PC-3 (cell line): ENCODE measurements around the gene METTL16. TPM values are rescaled to one million over a fixed set of nuclear protein-coding genes. Genes with fewer than 3 reads are reported as not detected.

Experiments used
- ATAC-seq: fragments of 200-7000 bp; cut with Tn5 transposase; 2 replicates; pipeline ENCODE4 v1.9.1; 2020; ENCODE audit warnings: mild to moderate bottlenecking, moderate library complexity
- BruUV-seq: library from RNA; stranded (reverse); fragments of 400-500 nt; replicated peaks from 2 replicates; lab custom pipeline; 2021; lab: Mats Ljungman, UMichigan
- CTCF ChIA-PET: fragments of 300-600 bp; sonication (Branson Sonifier 250); formaldehyde crosslinking; loops from one replicate; lab custom pipeline; 2022; ENCODE audit warnings: antibody characterized with exemption; lab: Charles Lee
- POLR2A ChIA-PET: fragments of 300-600 bp; sonication (Branson Sonifier 250); formaldehyde crosslinking; loops from one replicate; lab custom pipeline; 2022; ENCODE audit warnings: antibody characterized with exemption; ENCODE audit not compliant: unreplicated experiment; lab: Charles Lee
- DNase-seq: peaks from one replicate; pipeline ENCODE4 v3.0.0-alpha.2; 2015
- H2AFZ ChIP-seq: fragments of 300-600 bp; sonication (generic); 2 replicates; pipeline ENCODE4 v1.6.0; 2016; ENCODE audit warnings: antibody characterized with exemption, low read length
- H3F3A ChIP-seq: fragments of 300-600 bp; sonication (generic); one replicate; pipeline ENCODE4 v1.6.0; 2017; ENCODE audit warnings: antibody characterized with exemption, low read length, control low read depth, mild to moderate bottlenecking; ENCODE audit not compliant: unreplicated experiment
- H3K27ac ChIP-seq: fragments of 300-600 bp; sonication (generic); 2 replicates; pipeline ENCODE4 v1.5.1; 2016; ENCODE audit warnings: mild to moderate bottlenecking, low read length
- H3K27me3 ChIP-seq: fragments of 300-600 bp; sonication (generic); 2 replicates; pipeline ENCODE4 v1.6.1; 2016; ENCODE audit warnings: low read length, mixed read lengths
- H3K36me3 ChIP-seq: fragments of 300-600 bp; sonication (generic); 2 replicates; pipeline ENCODE4 v1.6.1; 2016; ENCODE audit warnings: low read depth, mixed run types, low read length, mixed read lengths
- H3K4me1 ChIP-seq: fragments of 300-600 bp; sonication (generic); 2 replicates; pipeline ENCODE4 v1.5.1; 2016; ENCODE audit warnings: low read length; ENCODE audit not compliant: insufficient read depth
- H3K4me2 ChIP-seq: fragments of 300-600 bp; sonication (generic); 2 replicates; pipeline ENCODE4 v1.6.0; 2016; ENCODE audit warnings: low read length
- H3K4me3 ChIP-seq: fragments of 300-600 bp; sonication (generic); 2 replicates; pipeline ENCODE4 v1.5.1; 2016; ENCODE audit warnings: mild to moderate bottlenecking, low read length, mixed read lengths
- H3K79me2 ChIP-seq: fragments of 300-600 bp; sonication (generic); 2 replicates; pipeline ENCODE4 v1.6.1; 2017; ENCODE audit warnings: low read length, mixed read lengths
- H3K9ac ChIP-seq: fragments of 300-600 bp; sonication (generic); 2 replicates; pipeline ENCODE4 v1.6.0; 2016; ENCODE audit warnings: mild to moderate bottlenecking, low read length
- H3K9me2 ChIP-seq: fragments of 300-600 bp; sonication (generic); replicated peaks from 2 replicates; pipeline ENCODE4 v1.6.1; 2016; ENCODE audit warnings: mixed run types, low read length, mixed read lengths
- H3K9me3 ChIP-seq: fragments of 300-600 bp; sonication (generic); 2 replicates; pipeline ENCODE4 v1.6.1; 2016; ENCODE audit warnings: low read length, mixed read lengths
- H4K20me1 ChIP-seq: fragments of 300-600 bp; sonication (generic); 2 replicates; pipeline ENCODE4 v1.6.1; 2016; ENCODE audit warnings: low read length, mixed read lengths
- EZH2 ChIP-seq: fragments of 300-600 bp; sonication (generic); IDR thresholded peaks from one replicate; pipeline ENCODE4 v1.6.1; 2017; ENCODE audit warnings: antibody characterized with exemption, mild to moderate bottlenecking, low read length; ENCODE audit not compliant: unreplicated experiment
- EZH2phosphoT487 ChIP-seq: fragments of 300-600 bp; sonication (generic); IDR thresholded peaks from 2 replicates; pipeline ENCODE4 v1.6.1; 2018; ENCODE audit warnings: mild to moderate bottlenecking, antibody characterized with exemption, low read length, borderline replicate concordance
- intact Hi-C: fragments of 100-400 bp; cut with micrococcal nuclease; formaldehyde crosslinking; loops from 2 replicates; pipeline ENCODE4 v1.9.0; 2023
- total RNA-seq: library from RNA; depleted of rRNA; stranded (reverse); fragments of >200 nt; gene quantifications from 2 replicates; pipeline ENCODE4 v1.2.3, GENCODE V29; 2014
- TF ChIP-seq, protein P1 (sequence below): fragments of 300-600 bp; sonication (generic); conservative IDR thresholded peaks from 2 replicates; pipeline ENCODE4 v1.5.1; 2017; ENCODE audit warnings: antibody characterized with exemption, low read depth, mild to moderate bottlenecking, low read length

METTL16 gene
- total RNA-seq, 1 experiment from 2014 or later, result 20.8 TPM

DNA sequence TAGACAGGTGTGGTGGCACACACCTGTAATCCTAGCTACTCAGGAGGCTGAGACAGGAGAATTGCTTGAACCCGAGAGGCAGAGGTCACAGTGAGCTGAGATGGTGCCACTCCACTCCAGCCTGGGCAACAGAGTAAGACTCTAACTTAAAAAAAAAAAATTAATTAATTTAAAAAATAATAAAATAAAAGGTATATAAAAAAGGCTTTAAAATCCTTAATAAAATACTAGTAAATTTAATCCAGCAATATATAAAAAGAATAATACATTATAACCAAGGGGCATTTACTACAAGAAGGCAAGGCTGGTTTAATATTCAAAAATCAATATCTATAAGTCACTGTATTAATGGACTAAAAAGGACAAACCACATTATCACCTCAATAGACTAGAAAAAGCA lies 66.0 kb downstream of the METTL16 start:
- TF ChIP-seq EZH2 (no peak), EZH2phosphoT487 (no peak)
- TF ChIP-seq, protein P1, sequence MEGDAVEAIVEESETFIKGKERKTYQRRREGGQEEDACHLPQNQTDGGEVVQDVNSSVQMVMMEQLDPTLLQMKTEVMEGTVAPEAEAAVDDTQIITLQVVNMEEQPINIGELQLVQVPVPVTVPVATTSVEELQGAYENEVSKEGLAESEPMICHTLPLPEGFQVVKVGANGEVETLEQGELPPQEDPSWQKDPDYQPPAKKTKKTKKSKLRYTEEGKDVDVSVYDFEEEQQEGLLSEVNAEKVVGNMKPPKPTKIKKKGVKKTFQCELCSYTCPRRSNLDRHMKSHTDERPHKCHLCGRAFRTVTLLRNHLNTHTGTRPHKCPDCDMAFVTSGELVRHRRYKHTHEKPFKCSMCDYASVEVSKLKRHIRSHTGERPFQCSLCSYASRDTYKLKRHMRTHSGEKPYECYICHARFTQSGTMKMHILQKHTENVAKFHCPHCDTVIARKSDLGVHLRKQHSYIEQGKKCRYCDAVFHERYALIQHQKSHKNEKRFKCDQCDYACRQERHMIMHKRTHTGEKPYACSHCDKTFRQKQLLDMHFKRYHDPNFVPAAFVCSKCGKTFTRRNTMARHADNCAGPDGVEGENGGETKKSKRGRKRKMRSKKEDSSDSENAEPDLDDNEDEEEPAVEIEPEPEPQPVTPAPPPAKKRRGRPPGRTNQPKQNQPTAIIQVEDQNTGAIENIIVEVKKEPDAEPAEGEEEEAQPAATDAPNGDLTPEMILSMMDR, result no peak
- no TSS peak for BruUV-seq
- Histone ChIP-seq H3K36me3 (no peaks in the 10 kb centered on the region), H3K4me1 (no peaks in the 10 kb centered on the region), H3F3A (no peaks in the 10 kb centered on the region), H3K27ac (no peak overlapping the region), H3K4me2 (no peak overlapping the region), H3K4me3 (no peak overlapping the region), H3K9ac (no peak overlapping the region), H2AFZ (no peak overlapping the region), H3K9me2 (no peaks in the 10 kb centered on the region), H3K27me3 (no peaks in the 10 kb centered on the region), H3K79me2 (no peaks in the 10 kb centered on the region), H4K20me1 (no peaks in the 10 kb centered on the region), H3K9me3 (no peaks in the 10 kb centered on the region)
- intact Hi-C loops, result no loop called here
- ChIA-PET CTCF (no interaction called here), POLR2A (no interaction called here)
- no peak for ATAC-seq
- DNase-seq, result no peak

GRCh38 chr17:2444382-2444781 lies 67.3 kb downstream of the METTL16 start:
- H3K36me3 ChIP-seq, result no peaks in the 10 kb centered on the region
- no peaks in the 10 kb centered on the region for H3K9me3 ChIP-seq
- H3K27me3 ChIP-seq, result no peaks in the 10 kb centered on the region
- no peaks in the 10 kb centered on the region for H3K9me2 ChIP-seq
- H4K20me1 ChIP-seq, result no peaks in the 10 kb centered on the region
- no peak overlapping the region for H2AFZ ChIP-seq
- no peak overlapping the region for H3K27ac ChIP-seq
- CTCF ChIA-PET, result no interaction called here
- POLR2A ChIA-PET, result no interaction called here
- H3K4me1 ChIP-seq, result no peaks in the 10 kb centered on the region
- H3K4me3 ChIP-seq, result no peak overlapping the region
- H3K4me2 ChIP-seq, result no peak overlapping the region
- TF ChIP-seq, protein P1, result no peak
- TF ChIP-seq EZH2phosphoT487, result no peak
- no peak for TF ChIP-seq EZH2
- H3K79me2 ChIP-seq, result no peaks in the 10 kb centered on the region
- intact Hi-C loops, result no loop called here
- H3K9ac ChIP-seq, result no peak overlapping the region
- no TSS peak for BruUV-seq
- DNase-seq (no peak), ATAC-seq (no peak)
- H3F3A ChIP-seq, result no peaks in the 10 kb centered on the region

- Histone ChIP-seq H3K27me3 (no peaks in the 10 kb centered on the region), H3F3A (no peaks in the 10 kb centered on the region), H3K4me3 (no peak overlapping the region), H3K4me1 (no peaks in the 10 kb centered on the region), H4K20me1 (no peaks in the 10 kb centered on the region), H3K9me2 (no peaks in the 10 kb centered on the region), H3K9ac (no peak overlapping the region), H3K79me2 (no peaks in the 10 kb centered on the region), H3K27ac (no peak overlapping the region), H3K36me3 (peaks cover 3% of the 10 kb centered on the region; the same call in 1 of the 2 replicates), H2AFZ (no peak overlapping the region), H3K4me2 (no peak overlapping the region), H3K9me3 (no peaks in the 10 kb centered on the region)
- no TSS peak for BruUV-seq
- TF ChIP-seq EZH2 (no peak), EZH2phosphoT487 (no peak)
- TF ChIP-seq, protein P1, result no peak
- no peak for DNase-seq
- ChIA-PET POLR2A (no interaction called here), CTCF (no interaction called here)
- no peak for ATAC-seq
- intact Hi-C loops, result no loop called here
Measured at GRCh38 chr17:2442166-2442565, 69.5 kb downstream of the METTL16 start.
